H1 (cell line): ENCODE results near the gene PACS1.

ENCODE experiments used
- ATF2 ChIP-seq: IDR thresholded peaks from 2 replicates; pipeline ENCODE4 v1.6.1; 2012; ENCODE audit warnings: low read length, inconsistent platforms
- ATF3 ChIP-seq: IDR thresholded peaks from 2 replicates; pipeline ENCODE4 v1.6.1; 2011; ENCODE audit warnings: low read depth, mild to moderate bottlenecking, low read length; ENCODE audit not compliant: insufficient read depth
- CBX8 ChIP-seq: fragments of 300-800, 300-1000 bp; sonication (generic); IDR thresholded peaks from 2 replicates; pipeline ENCODE4 v1.7.1; 2016; ENCODE audit warnings: low read depth, low read length, borderline replicate concordance
- CTCF ChIP-seq, 3 experiments: IDR thresholded peaks; 1 replicate in 2 of 3; 2 replicates in 1 of 3; pipeline versions ENCODE4 v1.5.1 to v1.6.1; 2011; ENCODE audit warnings: low read length in 3 of 3, mild to moderate bottlenecking in 3 of 3, inconsistent platforms in 2 of 3, low read depth in 1 of 3, moderate library complexity in 1 of 3; ENCODE audit not compliant: insufficient read depth in 1 of 3; ENCODE audit errors: control extremely low read depth in 1 of 3
- EP300 ChIP-seq, 2 experiments: IDR thresholded peaks; 1 replicate in 1 of 2; 2 replicates in 1 of 2; pipeline ENCODE4 v1.6.1; 2011 to 2012; ENCODE audit warnings: low read depth in 2 of 2, low read length in 2 of 2, mild to moderate bottlenecking in 2 of 2, borderline replicate concordance in 1 of 2, inconsistent platforms in 1 of 2, moderate library complexity in 1 of 2
- HDAC2 ChIP-seq, 2 experiments: fragments of 300-600 bp in 1 of 2; sonication (generic) in 1 of 2; IDR thresholded peaks; 2 replicates each; pipeline ENCODE4 v1.6.1; 2011 to 2012; ENCODE audit warnings: low read depth in 2 of 2, low read length in 2 of 2, mild to moderate bottlenecking in 2 of 2, moderate library complexity in 2 of 2, borderline replicate concordance in 1 of 2, inconsistent platforms in 1 of 2
- JUND ChIP-seq: IDR thresholded peaks from 2 replicates; pipeline ENCODE4 v1.6.1; 2011; ENCODE audit warnings: mild to moderate bottlenecking, improper control_type of control experiment, low read length
- NANOG ChIP-seq: IDR thresholded peaks from 2 replicates; pipeline ENCODE4 v1.6.1; 2011; ENCODE audit warnings: low read length, low read depth, mild to moderate bottlenecking, inconsistent platforms; ENCODE audit not compliant: insufficient read depth, poor library complexity, severe bottlenecking
- POLR2AphosphoS5 ChIP-seq: IDR thresholded peaks from 2 replicates; pipeline ENCODE4 v1.6.1; 2011; ENCODE audit warnings: low read depth, low read length
- SRF ChIP-seq: IDR thresholded peaks from 2 replicates; pipeline ENCODE4 v1.6.1; 2011; ENCODE audit warnings: mild to moderate bottlenecking, low read depth, low read length, moderate library complexity
- YY1 ChIP-seq: IDR thresholded peaks from 2 replicates; pipeline ENCODE4 v1.6.1; 2011; ENCODE audit warnings: low read depth, mild to moderate bottlenecking, low read length

- no peak for TF ChIP-seq NANOG
- TF ChIP-seq SRF = no peak
- TF ChIP-seq EP300 (IDR thresholded peaks at IDR 0.05; ENCODE audit: borderline replicate concordance in 1 of 2, low read depth in 2 of 2, low read length in 2 of 2) = 0 out of 3 replicates have a peak, but pooled peaks of 1 of the 2 experiments have one; percentile 4
- peak; percentile 100 for TF ChIP-seq CTCF (IDR thresholded peaks at IDR 0.05; ENCODE audit: control extremely low read depth in 1 of 3, insufficient read depth in 1 of 3, low read depth in 1 of 3, low read length in 3 of 3)
- no peak for TF ChIP-seq ATF2
- TF ChIP-seq CBX8 = no peak
- TF ChIP-seq HDAC2 (IDR thresholded peaks at IDR 0.05; ENCODE audit: borderline replicate concordance in 1 of 2, low read depth in 2 of 2, low read length in 2 of 2) = no peak
- TF ChIP-seq JUND = peak; percentile 84
- no peak for TF ChIP-seq YY1
- peak; percentile 96 for TF ChIP-seq ATF3
- no peak for TF ChIP-seq POLR2AphosphoS5
Observed at GRCh38 chr11:66222358-66223149, 152.5 kb downstream of the PACS1 start.
